HepG2 (cell line): ENCODE measurements around the gene RABGAP1L. TPM values are rescaled to one million over a fixed set of nuclear protein-coding genes. Genes with fewer than 3 reads are reported as not detected.

Experiments used
- ATAC-seq: fragments of 200-7000 bp; cut with Tn5 transposase; 3 replicates; pipeline ENCODE4 v1.9.1; 2020; ENCODE audit warnings: mild to moderate bottlenecking, moderate library complexity
- BruUV-seq: library from RNA; stranded (reverse); fragments of 400-500 nt; replicated peaks from 2 replicates; lab custom pipeline; 2021; lab: Mats Ljungman, UMichigan
- CTCF ChIA-PET: fragments of 300-600 bp; formaldehyde crosslinking; extraction: SDS; loops from one replicate; lab custom pipeline; 2021; ENCODE audit warnings: low total read pairs, inconsistent platforms, low intra/inter-chr PET ratio; lab: Yijun Ruan, JAX
- POLR2A ChIA-PET: fragments of 350-600 bp; sonication (Branson Sonifier 250); formaldehyde crosslinking; loops from one replicate; lab custom pipeline; 2020; ENCODE audit warnings: antibody characterized with exemption, inconsistent platforms; lab: Yijun Ruan, JAX
- DNase-seq: peaks from one replicate; pipeline ENCODE4 v3.0.0-alpha.2; 2015; ENCODE audit warnings: low spot score
- FAIRE-seq: peaks from 3 replicates; lab custom pipeline; 2011; peaks lifted over from hg19 to GRCh38; lab: Jason Lieb, UNC
- H2AFZ ChIP-seq: one replicate; pipeline ENCODE4 v1.6.1; 2011; ENCODE audit warnings: low read length, inconsistent platforms
- H3K27ac ChIP-seq: fragments of 300-600 bp; 3 replicates; pipeline ENCODE4 v1.8.0; 2011; ENCODE audit warnings: mixed run types, mild to moderate bottlenecking, mixed read lengths, low read length, inconsistent platforms; ENCODE audit not compliant: insufficient read depth; ENCODE audit errors: extremely low read length
- H3K27me3 ChIP-seq, 2 experiments: fragments of 200-600 bp in 1 of 2; 2 replicates in 1 of 2; 3 replicates in 1 of 2; pipeline versions ENCODE4 v1.6.0 to v1.8.0; 2011; ENCODE audit warnings: low read length in 2 of 2, mild to moderate bottlenecking in 2 of 2, moderate library complexity in 2 of 2, inconsistent platforms in 1 of 2; ENCODE audit not compliant: insufficient read depth in 2 of 2, control insufficient read depth in 1 of 2
- H3K36me3 ChIP-seq, 2 experiments: fragments of 200-600 bp in 1 of 2; replicated peaks in 1 of 2; 2 replicates in 1 of 2; 3 replicates in 1 of 2; pipeline versions ENCODE4 v1.5.1 to v1.8.0; 2011; ENCODE audit warnings: low read length in 2 of 2, inconsistent platforms in 1 of 2; ENCODE audit not compliant: insufficient read depth in 2 of 2, control insufficient read depth in 1 of 2
- H3K4me1 ChIP-seq: 2 replicates; pipeline ENCODE4 v1.5.1; 2012; ENCODE audit warnings: low read length, inconsistent platforms; ENCODE audit not compliant: insufficient read depth
- H3K4me2 ChIP-seq: 2 replicates; pipeline ENCODE4 v1.6.0; 2011; ENCODE audit warnings: low read depth, low read length, inconsistent platforms
- H3K4me3 ChIP-seq, 3 experiments: fragments of 200-600 bp in 1 of 3; sonication (generic), shearing (Covaris generic) in 1 of 3; replicated peaks in 1 of 3; 2 replicates each; pipeline ENCODE4 v1.5.1; 2011 to 2016; ENCODE audit warnings: low read length in 3 of 3, inconsistent platforms in 2 of 3, low read depth in 2 of 3, mild to moderate bottlenecking in 2 of 3, control low read depth in 1 of 3, mixed read lengths in 1 of 3; ENCODE audit not compliant: insufficient read depth in 1 of 3
- H3K79me2 ChIP-seq: one replicate; pipeline ENCODE4 v1.6.1; 2011; ENCODE audit warnings: low read length, inconsistent platforms; ENCODE audit not compliant: insufficient read depth
- H3K9ac ChIP-seq: 2 replicates; pipeline ENCODE4 v1.6.0; 2011; ENCODE audit warnings: mild to moderate bottlenecking, low read depth, low read length, inconsistent platforms; ENCODE audit not compliant: insufficient read depth
- H3K9me3 ChIP-seq: 2 replicates; pipeline ENCODE4 v1.5.1; 2012; ENCODE audit warnings: mild to moderate bottlenecking, low read length
- H4K20me1 ChIP-seq: 2 replicates; pipeline ENCODE4 v1.6.0; 2011; ENCODE audit warnings: inconsistent platforms, mild to moderate bottlenecking, low read length, moderate library complexity; ENCODE audit not compliant: insufficient read depth
- E2F1 ChIP-seq: sonication (generic); formaldehyde crosslinking; IDR thresholded peaks from 2 replicates; pipeline ENCODE4 v1.5.0; 2020; ENCODE audit warnings: missing genetic modification reagents
- HNF4G ChIP-seq, 2 experiments: sonication (generic) in 1 of 2; formaldehyde crosslinking in 1 of 2; IDR thresholded peaks; 2 replicates each; pipeline versions ENCODE4 v1.4.0 to v1.6.1; 2011 to 2020; ENCODE audit warnings: borderline replicate concordance in 2 of 2, low read depth in 2 of 2, mild to moderate bottlenecking in 2 of 2, low read length in 1 of 2, missing genetic modification reagents in 1 of 2, moderate library complexity in 1 of 2
- PHF8 ChIP-seq: sonication (generic); formaldehyde crosslinking; IDR thresholded peaks from 2 replicates; pipeline ENCODE4 v1.5.0; 2020; ENCODE audit warnings: missing genetic modification reagents
- PLSCR1 ChIP-seq: sonication (generic); formaldehyde crosslinking; IDR thresholded peaks from 2 replicates; pipeline ENCODE4 v1.5.0; 2020; ENCODE audit warnings: missing genetic modification reagents, mild to moderate bottlenecking, borderline replicate concordance
- SIX1 ChIP-seq: sonication (generic); formaldehyde crosslinking; IDR thresholded peaks from 2 replicates; pipeline ENCODE4 v1.4.0; 2020; ENCODE audit warnings: missing genetic modification reagents, borderline replicate concordance
- ZBTB46 ChIP-seq: sonication (generic); formaldehyde crosslinking; IDR thresholded peaks from 2 replicates; pipeline ENCODE4 v1.4.0; 2020; ENCODE audit warnings: mild to moderate bottlenecking, missing genetic modification reagents, borderline replicate concordance
- ZNF326 ChIP-seq: sonication (generic); formaldehyde crosslinking; IDR thresholded peaks from 2 replicates; pipeline ENCODE4 v1.4.0; 2020; ENCODE audit warnings: missing genetic modification reagents, borderline replicate concordance
- ZNF513 ChIP-seq: sonication (generic); formaldehyde crosslinking; conservative IDR thresholded peaks from 2 replicates; pipeline ENCODE4 v1.5.0; 2020; ENCODE audit warnings: missing genetic modification reagents
- WGBS: methylation state at CpG from one replicate; pipeline ENCODE4 v1.1.6; 2017; ENCODE audit warnings: low lambda C conversion rate; 5-methylcytosine and 5-hydroxymethylcytosine counted together
- in situ Hi-C: cut with HindIII; loops from 2 replicates; pipeline ENCODE4 v1.10.0; 2017; ENCODE audit warnings: low pct_unique_long_range_greater_than_20kb; ENCODE audit not compliant: extremely low pct_ligation_motif_present
- intact Hi-C: fragments of 100-400 bp; cut with micrococcal nuclease; formaldehyde crosslinking; loops from one replicate; pipeline ENCODE4 v1.10.0; 2022; ENCODE audit not compliant: unreplicated experiment
- polyA plus RNA-seq, 8 experiments: library from polyadenylated mRNA; depleted of rRNA in 3 of 8; stranded (reverse) in 7 of 8; unstranded in 1 of 8; fragments of >200 nt; fragmentation: Illumina TruSeq in 4 of 8; extraction: Trizol in 4 of 8; gene quantifications; 2 replicates each; pipeline versions ENCODE4 v1.2.1 to v1.2.3, GENCODE V29; 2011 to 2016; ENCODE audit warnings: low read depth in 4 of 8, missing spikeins in 1 of 8, mixed read lengths in 1 of 8; ENCODE audit not compliant: insufficient read depth in 1 of 8
- total RNA-seq, 5 experiments: library from RNA; depleted of rRNA; stranded (reverse); fragments of >200 nt; fragmentation: Illumina TruSeq; extraction: Trizol; gene quantifications; 2 replicates each; pipeline ENCODE4 v1.2.3, GENCODE V29; 2016; ENCODE audit warnings: low read depth in 1 of 5

Gene RABGAP1L
- total and polyA plus RNA-seq, 2 of the 13 experiments (the other 11 are each of a cell fraction or from before 2014, with no cell fraction given): 7.9 to 22.6 TPM

GRCh38 chr1:174914991-174915390 lies 755.7 kb downstream of the RABGAP1L start (continued):
- TF ChIP-seq SIX1: no peak
- no peak for TF ChIP-seq ZNF513

GRCh38 chr1:174916846-174917245 lies 757.5 kb downstream of the RABGAP1L start:
- WGBS: 98% methylated on average over 3 of the region's 3 CpGs
- BruUV-seq: no TSS peak
- ATAC-seq (no peak), DNase-seq (no peak)
- H3K9ac ChIP-seq: no peak overlapping the region
- no peaks in the 10 kb centered on the region for H3K36me3 ChIP-seq
- H3K4me3 ChIP-seq: no peak overlapping the region
- H3K27ac ChIP-seq: no peak overlapping the region
- no peak for TF ChIP-seq HNF4G (IDR thresholded peaks at IDR 0.05; ENCODE audit: borderline replicate concordance, low read depth, low read length)
- TF ChIP-seq HNF4G (CRISPR knock-in tag; IDR thresholded peaks at IDR 0.05; ENCODE audit: borderline replicate concordance, low read depth): no peak
- TF ChIP-seq ZNF326 (CRISPR knock-in tag): no peak
- TF ChIP-seq PHF8 (CRISPR knock-in tag): no peak
- no peak for TF ChIP-seq PLSCR1
- no peak for TF ChIP-seq E2F1
- no peak for TF ChIP-seq ZBTB46
- TF ChIP-seq, all 625 proteins: peak for 0
- no peaks in the 10 kb centered on the region for H3K27me3 ChIP-seq
- intact Hi-C loops (no loop called here), in situ Hi-C loops (no loop called here)
- no peak for FAIRE-seq
- no peaks in the 10 kb centered on the region for H3K9me3 ChIP-seq
- H3K4me2 ChIP-seq: no peak overlapping the region
- H4K20me1 ChIP-seq: no peaks in the 10 kb centered on the region
- POLR2A ChIA-PET: no interaction called here
- H3K4me1 ChIP-seq: no peaks in the 10 kb centered on the region
- H3K79me2 ChIP-seq: no peaks in the 10 kb centered on the region
- CTCF ChIA-PET: no interaction called here
- no peak overlapping the region for H2AFZ ChIP-seq
